ENCODE measurements around the gene RNF144A. TPM values are rescaled to one million over a fixed set of nuclear protein-coding genes. Genes with fewer than 3 reads are reported as not detected.

The RNF144A gene
- total RNA-seq, 1 donor from 2014 or later: 0.26 TPM

GRCh38 chr2:7007846-7008741 is 90.9 kb downstream of the RNF144A start:
- no peaks in the 10 kb centered on the region for H3K36me3 ChIP-seq (ENCODE audit: control insufficient read depth, insufficient read depth, low read length)
- TF ChIP-seq, protein P1, sequence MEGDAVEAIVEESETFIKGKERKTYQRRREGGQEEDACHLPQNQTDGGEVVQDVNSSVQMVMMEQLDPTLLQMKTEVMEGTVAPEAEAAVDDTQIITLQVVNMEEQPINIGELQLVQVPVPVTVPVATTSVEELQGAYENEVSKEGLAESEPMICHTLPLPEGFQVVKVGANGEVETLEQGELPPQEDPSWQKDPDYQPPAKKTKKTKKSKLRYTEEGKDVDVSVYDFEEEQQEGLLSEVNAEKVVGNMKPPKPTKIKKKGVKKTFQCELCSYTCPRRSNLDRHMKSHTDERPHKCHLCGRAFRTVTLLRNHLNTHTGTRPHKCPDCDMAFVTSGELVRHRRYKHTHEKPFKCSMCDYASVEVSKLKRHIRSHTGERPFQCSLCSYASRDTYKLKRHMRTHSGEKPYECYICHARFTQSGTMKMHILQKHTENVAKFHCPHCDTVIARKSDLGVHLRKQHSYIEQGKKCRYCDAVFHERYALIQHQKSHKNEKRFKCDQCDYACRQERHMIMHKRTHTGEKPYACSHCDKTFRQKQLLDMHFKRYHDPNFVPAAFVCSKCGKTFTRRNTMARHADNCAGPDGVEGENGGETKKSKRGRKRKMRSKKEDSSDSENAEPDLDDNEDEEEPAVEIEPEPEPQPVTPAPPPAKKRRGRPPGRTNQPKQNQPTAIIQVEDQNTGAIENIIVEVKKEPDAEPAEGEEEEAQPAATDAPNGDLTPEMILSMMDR (IDR thresholded peaks at IDR 0.05; ENCODE audit: insufficient read depth, low read length, severe bottlenecking): no peak
- no peak for DNase-seq (ENCODE audit: low read depth)
- H3K27me3 ChIP-seq (ENCODE audit: control insufficient read depth, insufficient read depth, low read length): no peaks in the 10 kb centered on the region
- FAIRE-seq: no peak
- H3K4me3 ChIP-seq (ENCODE audit: low read depth, low read length): no peak overlapping the region

DNA sequence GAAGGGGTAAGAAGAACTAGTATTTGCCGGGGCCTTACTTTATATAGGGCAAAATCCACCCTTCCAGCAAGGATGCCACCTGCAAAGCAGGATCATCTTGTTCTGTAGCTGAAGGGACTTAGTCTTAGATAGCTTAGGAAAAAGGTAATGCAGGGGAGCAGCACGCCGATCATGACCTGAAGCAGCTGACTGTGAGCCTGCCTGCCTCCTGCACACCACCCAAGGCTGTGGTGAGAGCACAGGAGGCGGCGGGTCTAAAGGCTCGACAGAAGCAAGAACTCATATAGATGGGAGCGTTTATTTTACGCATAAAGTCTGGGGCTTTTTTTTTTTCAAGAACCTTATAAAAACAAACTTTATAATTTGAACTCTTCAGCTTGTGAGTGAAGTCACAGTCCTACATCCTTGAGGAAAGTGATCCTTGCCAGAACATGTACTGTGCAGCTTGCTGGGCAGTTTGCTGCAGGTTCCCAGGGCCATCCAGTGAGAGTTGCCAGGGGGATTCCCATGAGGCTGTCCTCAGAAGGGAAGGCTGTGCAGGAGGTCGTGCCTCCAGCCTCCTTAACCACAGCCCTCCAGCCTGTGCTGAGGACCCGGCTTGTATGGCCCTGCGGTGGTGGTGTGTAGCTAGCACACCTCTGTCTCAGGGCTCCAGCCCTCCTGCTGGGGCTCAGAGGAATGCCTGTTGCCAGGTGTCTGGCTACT is 92.1 kb downstream of the RNF144A start:
- H3K36me3 ChIP-seq (ENCODE audit: control insufficient read depth, insufficient read depth, low read length): no peaks in the 10 kb centered on the region
- DNase-seq (ENCODE audit: low read depth) (no peak), FAIRE-seq (no peak)
- no peaks in the 10 kb centered on the region for H3K27me3 ChIP-seq (ENCODE audit: control insufficient read depth, insufficient read depth, low read length)
- TF ChIP-seq, protein P1 (IDR thresholded peaks at IDR 0.05; ENCODE audit: insufficient read depth, low read length, severe bottlenecking): no peak
- H3K4me3 ChIP-seq (ENCODE audit: low read depth, low read length): no peak overlapping the region

- FAIRE-seq (no peak), DNase-seq (ENCODE audit: low read depth) (no peak)
- TF ChIP-seq, protein P1 (IDR thresholded peaks at IDR 0.05; ENCODE audit: insufficient read depth, low read length, severe bottlenecking): no peak
- no peaks in the 10 kb centered on the region for H3K27me3 ChIP-seq (ENCODE audit: control insufficient read depth, insufficient read depth, low read length)
- no peak overlapping the region for H3K4me3 ChIP-seq (ENCODE audit: low read depth, low read length)
- H3K36me3 ChIP-seq (ENCODE audit: control insufficient read depth, insufficient read depth, low read length): no peaks in the 10 kb centered on the region
Observed at GRCh38 chr2:7010391-7011054, 93.3 kb downstream of the RNF144A start.

GRCh38 chr2:7011356-7012083 is 94.3 kb downstream of the RNF144A start:
- FAIRE-seq (no peak), DNase-seq (ENCODE audit: low read depth) (no peak)
- TF ChIP-seq, protein P1 (IDR thresholded peaks at IDR 0.05; ENCODE audit: insufficient read depth, low read length, severe bottlenecking): no peak

DNA sequence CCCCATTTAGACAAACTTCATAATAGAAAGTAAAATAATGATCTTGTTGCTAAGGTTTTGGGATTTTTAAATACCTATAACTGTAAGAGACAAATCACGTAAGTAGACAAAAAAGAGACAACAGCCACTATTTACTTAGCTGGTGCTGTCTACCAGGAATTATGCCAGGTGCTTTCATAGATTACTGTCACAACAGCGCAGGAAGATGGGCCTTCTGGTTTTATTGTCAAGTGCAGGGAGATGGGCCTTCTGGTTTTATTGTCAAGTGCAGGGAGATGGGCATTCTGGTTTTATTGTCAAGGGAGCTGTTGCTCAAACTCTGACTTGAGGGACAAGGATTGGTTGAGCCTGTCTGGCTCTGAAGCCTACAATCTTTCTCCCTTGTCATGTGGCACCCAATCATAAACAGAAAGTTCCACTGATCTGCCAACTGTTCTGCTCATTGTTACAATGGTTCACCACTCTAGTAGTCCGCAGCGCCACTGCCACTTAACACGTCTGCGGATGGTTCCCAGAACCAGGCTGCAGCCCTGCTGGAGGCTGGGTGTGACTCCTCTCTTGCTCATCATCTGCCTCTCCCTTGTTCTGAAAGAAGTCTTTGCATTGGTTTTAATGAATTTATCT is 95.0 kb downstream of the RNF144A start:
- Histone ChIP-seq H3K36me3 (ENCODE audit: control insufficient read depth, insufficient read depth, low read length) (no peaks in the 10 kb centered on the region), H3K27me3 (ENCODE audit: control insufficient read depth, insufficient read depth, low read length) (no peaks in the 10 kb centered on the region), H3K4me3 (ENCODE audit: low read depth, low read length) (no peak overlapping the region)
- FAIRE-seq: no peak
- no peak for DNase-seq (ENCODE audit: low read depth)
- TF ChIP-seq, protein P1 (IDR thresholded peaks at IDR 0.05; ENCODE audit: insufficient read depth, low read length, severe bottlenecking): no peak

More at GRCh38 chr2:7011356-7012083, 94.3 kb downstream of the RNF144A start:
- Histone ChIP-seq H3K4me3 (ENCODE audit: low read depth, low read length) (no peak overlapping the region), H3K27me3 (ENCODE audit: control insufficient read depth, insufficient read depth, low read length) (no peaks in the 10 kb centered on the region), H3K36me3 (ENCODE audit: control insufficient read depth, insufficient read depth, low read length) (no peaks in the 10 kb centered on the region)
